Lung (tissue), 12 donors: ENCODE data around the gene H3-3A. TPM values are rescaled to one million over a fixed set of nuclear protein-coding genes. Genes with fewer than 3 reads are reported as not detected.

ENCODE experiments used
- ATAC-seq: fragments of 200-7000 bp; cut with Tn5 transposase; one replicate; pipeline ENCODE4 v1.9.1; 2020; ENCODE audit warnings: moderate number of reproducible peaks; ENCODE audit not compliant: insufficient read depth, low FRiP score
- DNase-seq, 3 donors: peaks; one replicate each; pipeline ENCODE4 v3.0.0-alpha.2; 2013 to 2017
- H3K27ac ChIP-seq, 2 donors: one replicate each; pipeline ENCODE4 v1.5.1; 2013; ENCODE audit warnings: mild to moderate bottlenecking in 2 of 2, moderate library complexity in 2 of 2, control low read depth in 1 of 2, inconsistent platforms in 1 of 2, low read depth in 1 of 2, low read length in 1 of 2
- H3K27me3 ChIP-seq, 3 donors: one replicate each; pipeline ENCODE4 v1.5.1; 2013; ENCODE audit warnings: low read length in 2 of 3; ENCODE audit not compliant: control insufficient read depth in 3 of 3, insufficient read depth in 3 of 3
- H3K36me3 ChIP-seq, 4 donors: one replicate each; pipeline ENCODE4 v1.5.1; 2013; ENCODE audit warnings: low read length in 4 of 4, mild to moderate bottlenecking in 1 of 4, moderate library complexity in 1 of 4; ENCODE audit not compliant: control insufficient read depth in 4 of 4, insufficient read depth in 4 of 4
- H3K4me1 ChIP-seq, 5 donors: one replicate each; pipeline ENCODE4 v1.5.1; 2013; ENCODE audit warnings: low read length in 5 of 5, mild to moderate bottlenecking in 2 of 5, moderate library complexity in 1 of 5; ENCODE audit not compliant: control insufficient read depth in 5 of 5, insufficient read depth in 5 of 5
- H3K4me3 ChIP-seq: one replicate; pipeline ENCODE4 v1.5.1; 2013; ENCODE audit warnings: mild to moderate bottlenecking, control low read depth, moderate library complexity
- H3K9ac ChIP-seq, 2 donors: one replicate each; pipeline ENCODE4 v1.5.1; 2013; ENCODE audit warnings: low read length in 2 of 2, control low read depth in 1 of 2; ENCODE audit not compliant: insufficient read depth in 1 of 2
- H3K9me3 ChIP-seq, 4 donors: one replicate each; pipeline ENCODE4 v1.5.1; 2013; ENCODE audit warnings: low read length in 3 of 4, mild to moderate bottlenecking in 1 of 4, moderate library complexity in 1 of 4; ENCODE audit not compliant: control insufficient read depth in 4 of 4, insufficient read depth in 3 of 4
- CTCF ChIP-seq: IDR thresholded peaks from 2 replicates; pipeline ENCODE4 v1.5.1; 2012; ENCODE audit warnings: mild to moderate bottlenecking; ENCODE audit errors: control extremely low read depth, extremely low read depth
- WGBS, 2 donors: extraction: QIAGEN DNeasy Blood & Tissue Kit; methylation state at CpG; one replicate each; pipeline ENCODE4 v1.1.7; 2013; 5-methylcytosine and 5-hydroxymethylcytosine counted together
- polyA plus RNA-seq, 2 donors: library from polyadenylated mRNA; stranded (reverse); fragments of 200-250 nt; gene quantifications; one replicate each; pipeline ENCODE4 v1.2.1, GENCODE V29; 2013
- total RNA-seq, 2 donors: library from RNA; depleted of rRNA in 1 of 2; stranded (reverse); fragments of >200 nt in 1 of 2; gene quantifications; one replicate each; pipeline ENCODE4 v1.2.1, GENCODE V29; 2014 to 2021
- donor health status: control.
- donor health status: control.
- donor health status: Bipolar disorder and iron deficiency.
- donor health status: healthy.
- donor health status: DM: yes; HTN: yes; CAD: no.

Gene H3-3A
- total and polyA plus RNA-seq, 4 donors = 404 to 1,014 (median 655) TPM

GRCh38 chr1:226052061-226052460 lies 10.5 kb upstream of the H3-3A start:
- Histone ChIP-seq H3K9ac (no peak overlapping the region), H3K4me1 (peaks cover 0 to 1% (median 0%) of the 10 kb centered on the region in 5 donors), H3K27me3 (no peaks in the 10 kb centered on the region), H3K36me3 (peaks cover 0 to 4% (median 1%) of the 10 kb centered on the region in 4 donors), H3K9me3 (no peaks in the 10 kb centered on the region), H3K4me3 (no peak overlapping the region), H3K27ac (no peak overlapping the region)
- no peak for TF ChIP-seq CTCF
- 98 to 100% methylated on average over 1 of the region's 1 CpG for WGBS, 2 donors
- DNase-seq (no peak), ATAC-seq (no peak)

GRCh38 chr1:226054519-226055327 lies 7.8 kb upstream of the H3-3A start:
- WGBS, 2 donors = 36 to 54% methylated on average over 6 of the region's 6 CpGs
- Histone ChIP-seq H3K4me3 (no peak overlapping the region), H3K27ac (peak overlapping the region in 1 of 2 donors; percentile 47), H3K9ac (no peak overlapping the region), H3K36me3 (peaks cover 0 to 9% (median 3%) of the 10 kb centered on the region in 4 donors), H3K9me3 (no peaks in the 10 kb centered on the region), H3K4me1 (peaks cover 0 to 1% (median 0%) of the 10 kb centered on the region in 5 donors), H3K27me3 (no peaks in the 10 kb centered on the region)
- DNase-seq = no peak
- ATAC-seq = no peak
- TF ChIP-seq CTCF = no peak

- Histone ChIP-seq H3K36me3 (peaks cover 2 to 10% (median 5%) of the 10 kb centered on the region in 4 donors), H3K9ac (no peak overlapping the region), H3K4me1 (peaks cover 0 to 17% (median 0%) of the 10 kb centered on the region in 5 donors), H3K27ac (no peak overlapping the region), H3K27me3 (no peaks in the 10 kb centered on the region), H3K9me3 (no peaks in the 10 kb centered on the region), H3K4me3 (no peak overlapping the region)
- TF ChIP-seq CTCF = no peak
- ATAC-seq = no peak
- DNase-seq = no peak
- 96 to 100% methylated on average over 1 of the region's 1 CpG for WGBS, 2 donors
Measured at GRCh38 chr1:226059709-226060108, 2.8 kb upstream of the H3-3A start.
